CD8-positive, alpha-beta memory T cell (primary cell): Measurements from ENCODE around the gene CIDEB. TPM values are rescaled to one million over a fixed set of nuclear protein-coding genes. Genes with fewer than 3 reads are reported as not detected.
A peak's percentile ranks its signal among the peaks of the same experiment; 100 is the strongest.

ENCODE experiments used
- CTCF ChIA-PET: fragments of 350-600 bp; sonication (Branson Sonifier 250); formaldehyde crosslinking; loops from one replicate; lab custom pipeline; 2021; ENCODE audit warnings: antibody characterized with exemption; lab: Charles Lee
- POLR2A ChIA-PET: fragments of 350-600 bp; sonication (Branson Sonifier 250); formaldehyde crosslinking; loops from one replicate; lab custom pipeline; 2021; ENCODE audit warnings: antibody characterized with exemption; lab: Charles Lee
- DNase-seq, 5 donors: peaks; one replicate each; pipeline versions ENCODE4 v3.0.0 to v3.0.0-alpha.2; 2020 to 2022; ENCODE audit warnings: mixed read lengths in 1 of 5
- H3K27ac ChIP-seq: one replicate; pipeline ENCODE4 v1.7.0; 2013; ENCODE audit warnings: low read depth, mild to moderate bottlenecking, low read length, moderate library complexity
- H3K27me3 ChIP-seq: 2 replicates; pipeline ENCODE4 v1.7.0; 2013; ENCODE audit warnings: low read length, mild to moderate bottlenecking; ENCODE audit not compliant: insufficient read depth, poor library complexity, severe bottlenecking
- H3K36me3 ChIP-seq: 2 replicates; pipeline ENCODE4 v1.7.0; 2013; ENCODE audit warnings: mild to moderate bottlenecking, low read length, moderate library complexity; ENCODE audit not compliant: insufficient read depth
- H3K4me1 ChIP-seq: 2 replicates; pipeline ENCODE4 v1.7.0; 2013; ENCODE audit warnings: mild to moderate bottlenecking, low read length, moderate library complexity; ENCODE audit not compliant: insufficient read depth
- H3K4me3 ChIP-seq: 2 replicates; pipeline ENCODE4 v1.7.0; 2013; ENCODE audit warnings: mild to moderate bottlenecking, low read length
- H3K9me3 ChIP-seq: 2 replicates; pipeline ENCODE4 v1.7.0; 2013; ENCODE audit warnings: mild to moderate bottlenecking, low read length
- H3K27ac Mint-ChIP-seq, 8 donors: one replicate each; pipeline ENCODE4 v1.8.0; 2020 to 2021; ENCODE audit warnings: mixed read lengths in 8 of 8, mild to moderate bottlenecking in 6 of 8, inconsistent platforms in 3 of 8, moderate library complexity in 3 of 8
- H3K27me3 Mint-ChIP-seq, 2 donors: one replicate each; pipeline ENCODE4 v1.8.0; 2020 to 2021; ENCODE audit warnings: mixed read lengths in 2 of 2, mild to moderate bottlenecking in 1 of 2, moderate library complexity in 1 of 2
- H3K36me3 Mint-ChIP-seq, 3 donors: one replicate each; pipeline ENCODE4 v1.8.0; 2020 to 2021; ENCODE audit warnings: mixed read lengths in 3 of 3, inconsistent platforms in 1 of 3, mild to moderate bottlenecking in 1 of 3
- H3K4me1 Mint-ChIP-seq, 3 donors: one replicate each; pipeline ENCODE4 v1.8.0; 2020 to 2021; ENCODE audit warnings: mixed read lengths in 3 of 3, inconsistent platforms in 1 of 3, mild to moderate bottlenecking in 1 of 3
- H3K4me3 Mint-ChIP-seq, 7 donors: one replicate each; pipeline ENCODE4 v1.8.0; 2020 to 2021; ENCODE audit warnings: mixed read lengths in 7 of 7, mild to moderate bottlenecking in 6 of 7, moderate library complexity in 4 of 7, inconsistent platforms in 2 of 7
- H3K9me3 Mint-ChIP-seq, 5 donors: one replicate each; pipeline ENCODE4 v1.8.0; 2020 to 2022; ENCODE audit warnings: mixed read lengths in 5 of 5, mild to moderate bottlenecking in 3 of 5, moderate library complexity in 2 of 5, inconsistent platforms in 1 of 5
- polyA plus RNA-seq: library from polyadenylated mRNA; unstranded; fragments of 300-500 nt; fragmentation: Illumina TruSeq; gene quantifications from one replicate; pipeline ENCODE4 v1.2.3, GENCODE V29; 2021
- total RNA-seq, 2 experiments: library from RNA; stranded (reverse); gene quantifications; one replicate each; pipeline ENCODE4 v1.2.3, GENCODE V29; 2021

CIDEB gene
- total and polyA plus RNA-seq, 3 experiments from 2014 or later = 12.4 to 27.5 (median 12.7) TPM

GRCh38 chr14:24348186-24348585, 40.4 kb upstream of the CIDEB start:
- Mint-ChIP-seq H3K4me1 (no peaks in the 10 kb centered on the region), H3K27ac (no peak overlapping the region), H3K9me3 (no peaks in the 10 kb centered on the region), H3K4me3 (no peak overlapping the region), H3K36me3 (no peaks in the 10 kb centered on the region), H3K27me3 (peaks cover 36 to 60% of the 10 kb centered on the region in 2 donors)
- ChIA-PET CTCF (interaction anchor here (0.8 to 4.4 kb wide), 2 partner anchors 15 to 19 kb away, joined by 3 to 37 read pairs; partner anchors contain the start of gene ADCY4), POLR2A (no interaction called here)
- Histone ChIP-seq H3K36me3 (no peaks in the 10 kb centered on the region), H3K27ac (no peak overlapping the region), H3K4me1 (no peaks in the 10 kb centered on the region), H3K4me3 (no peak overlapping the region), H3K9me3 (no peaks in the 10 kb centered on the region), H3K27me3 (peaks cover 3% of the 10 kb centered on the region)
- no peak for DNase-seq

GRCh38 chr14:24347134-24347533, 39.4 kb upstream of the CIDEB start:
- Mint-ChIP-seq H3K27me3 (peaks cover 33 to 56% of the 10 kb centered on the region in 2 donors), H3K4me1 (no peaks in the 10 kb centered on the region), H3K9me3 (no peaks in the 10 kb centered on the region), H3K36me3 (no peaks in the 10 kb centered on the region), H3K4me3 (no peak overlapping the region), H3K27ac (peak overlapping the region in 1 of 8 donors; percentile 16)
- no peaks in the 10 kb centered on the region for H3K9me3 ChIP-seq
- H3K27me3 ChIP-seq = no peaks in the 10 kb centered on the region
- DNase-seq = no peak
- ChIA-PET CTCF (interaction anchor here (4.4 kb wide), 1 partner anchor 14 kb away, joined by 37 read pairs; the partner anchor contains the start of gene ADCY4), POLR2A (no interaction called here)
- H3K27ac ChIP-seq = no peak overlapping the region
- no peaks in the 10 kb centered on the region for H3K36me3 ChIP-seq
- H3K4me3 ChIP-seq = no peak overlapping the region
- no peaks in the 10 kb centered on the region for H3K4me1 ChIP-seq

GRCh38 chr14:24343795-24344660, 36.3 kb upstream of the CIDEB start:
- POLR2A ChIA-PET = interaction anchor here (0.6 kb wide), 1 partner anchor 24 kb away, joined by 7 read pairs; the partner anchor contains the start of gene NFATC4
- no peak overlapping the region for H3K27ac ChIP-seq
- no peaks in the 10 kb centered on the region for H3K27me3 ChIP-seq
- Mint-ChIP-seq H3K27ac (no peak overlapping the region), H3K4me3 (no peak overlapping the region), H3K4me1 (peaks cover 8 to 14% (median 11%) of the 10 kb centered on the region in 3 donors), H3K36me3 (peaks cover 0 to 4% (median 0%) of the 10 kb centered on the region in 3 donors), H3K9me3 (no peaks in the 10 kb centered on the region), H3K27me3 (peaks cover 12 to 32% of the 10 kb centered on the region in 2 donors)
- no peaks in the 10 kb centered on the region for H3K9me3 ChIP-seq
- CTCF ChIA-PET = interaction anchor here (1.1 to 4.4 kb wide), 3 partner anchors 10 to 93 kb away, joined by 3 to 37 read pairs (median 3); partner anchors contain the start of gene ADCY4
- no peaks in the 10 kb centered on the region for H3K36me3 ChIP-seq
- H3K4me1 ChIP-seq = peaks cover 12% of the 10 kb centered on the region
- H3K4me3 ChIP-seq = no peak overlapping the region
- no peak for DNase-seq

- H3K4me3 Mint-ChIP-seq = no peak overlapping the region
- Histone ChIP-seq H3K4me3 (no peak overlapping the region), H3K27ac (no peak overlapping the region), H3K9me3 (no peaks in the 10 kb centered on the region), H3K36me3 (no peaks in the 10 kb centered on the region), H3K27me3 (no peaks in the 10 kb centered on the region), H3K4me1 (peaks cover 23% of the 10 kb centered on the region)
- no peak overlapping the region for H3K27ac Mint-ChIP-seq
- H3K9me3 Mint-ChIP-seq = no peaks in the 10 kb centered on the region
- peaks cover 0 to 12% (median 0%) of the 10 kb centered on the region in 3 donors for H3K36me3 Mint-ChIP-seq
- H3K4me1 Mint-ChIP-seq = peaks cover 17 to 25% (median 20%) of the 10 kb centered on the region in 3 donors
- POLR2A ChIA-PET = no interaction called here
- peaks cover 12 to 32% of the 10 kb centered on the region in 2 donors for H3K27me3 Mint-ChIP-seq
- DNase-seq = no peak
- CTCF ChIA-PET = interaction anchor here (1.2 kb wide), 2 partner anchors 9 kb away, joined by 3 to 8 read pairs; no protein-coding TSS in a partner anchor
These were observed 35.1 kb upstream of the CIDEB start for GRCh38 chr14:24342889-24343288.

GRCh38 chr14:24340606-24341005, 32.8 kb upstream of the CIDEB start:
- H3K9me3 ChIP-seq = no peaks in the 10 kb centered on the region
- no peak overlapping the region for H3K27ac ChIP-seq
- ChIA-PET POLR2A (interaction anchor here (1.1 to 3.3 kb wide), 3 partner anchors 90 to 97 kb away, joined by 3 to 21 read pairs (median 3); partner anchors contain the start of genes CBLN3 and KHNYN), CTCF (interaction anchor here (0.9 to 14.0 kb wide), 4 partner anchors 12 to 98 kb away, joined by 3 to 486 read pairs (median 12); partner anchors contain the start of genes CBLN3, CIDEB, KHNYN and SDR39U1)
- Mint-ChIP-seq H3K27ac (no peak overlapping the region), H3K9me3 (no peaks in the 10 kb centered on the region), H3K36me3 (peaks cover 5 to 33% (median 5%) of the 10 kb centered on the region in 3 donors), H3K4me3 (peak overlapping the region in 4 of 7 donors; percentile 1 to 97 (median 95)), H3K4me1 (peaks cover 24 to 40% (median 37%) of the 10 kb centered on the region in 3 donors), H3K27me3 (peaks cover 15 to 23% of the 10 kb centered on the region in 2 donors)
- H3K36me3 ChIP-seq = peaks cover 10% of the 10 kb centered on the region
- no peak overlapping the region for H3K4me3 ChIP-seq
- no peak for DNase-seq
- peaks cover 23% of the 10 kb centered on the region for H3K4me1 ChIP-seq
- no peaks in the 10 kb centered on the region for H3K27me3 ChIP-seq

GRCh38 chr14:24339284-24340151, 31.7 kb upstream of the CIDEB start, which contains the start of gene RIPK3:
RIPK3 (minus strand) TSS chr14:24339991; CDS start chr14:24339826, 165 bp downstream.
- Mint-ChIP-seq H3K9me3 (no peaks in the 10 kb centered on the region), H3K27ac (peak within 1 kb of the TSS; percentile 55 to 96 (median 93)), H3K27me3 (peaks cover 15 to 19% of the 10 kb centered on the region in 2 donors), H3K4me1 (peaks cover 29 to 50% (median 43%) of the 10 kb centered on the region in 3 donors), H3K36me3 (peaks cover 5 to 33% (median 5%) of the 10 kb centered on the region in 3 donors), H3K4me3 (peak within 1 kb of the TSS; percentile 95 to 97 (median 97))
- Histone ChIP-seq H3K27ac (peak within 1 kb of the TSS; percentile 60), H3K27me3 (peaks cover 10% of the 10 kb centered on the region), H3K9me3 (no peaks in the 10 kb centered on the region), H3K4me3 (peak within 1 kb of the TSS; percentile 92), H3K4me1 (peaks cover 31% of the 10 kb centered on the region), H3K36me3 (peaks cover 10% of the 10 kb centered on the region)
- POLR2A ChIA-PET = interaction anchor here (0.6 to 3.3 kb wide), 4 partner anchors 91 to 102 kb away, joined by 3 to 21 read pairs (median 4); partner anchors contain the start of genes CBLN3 and KHNYN
- CTCF ChIA-PET = interaction anchor here (0.9 to 14.0 kb wide), 8 partner anchors 11 to 97 kb away, joined by 3 to 486 read pairs (median 3); partner anchors contain the start of genes CBLN3, CIDEB, KHNYN and LTB4R
- peak; percentile 50 to 75 (median 57) for DNase-seq

- no peak for DNase-seq
- Histone ChIP-seq H3K36me3 (peaks cover 10% of the 10 kb centered on the region), H3K27me3 (peaks cover 16% of the 10 kb centered on the region), H3K9me3 (no peaks in the 10 kb centered on the region), H3K4me1 (peaks cover 38% of the 10 kb centered on the region), H3K27ac (no peak overlapping the region), H3K4me3 (peak overlapping the region; percentile 92)
- POLR2A ChIA-PET = interaction anchor here (0.7 to 3.3 kb wide), 2 partner anchors 92 to 103 kb away, joined by 3 to 21 read pairs; partner anchors contain the start of genes CBLN3 and KHNYN
- H3K27me3 Mint-ChIP-seq = peaks cover 17 to 23% of the 10 kb centered on the region in 2 donors
- H3K27ac Mint-ChIP-seq = peak overlapping the region in 5 of 8 donors; percentile 11 to 96 (median 50)
- CTCF ChIA-PET = interaction anchor here (1.3 to 14.0 kb wide), 6 partner anchors 13 to 96 kb away, joined by 3 to 486 read pairs (median 5); partner anchors contain the start of genes CBLN3, CIDEB, KHNYN and LTB4R2
- peaks cover 32 to 56% (median 49%) of the 10 kb centered on the region in 3 donors for H3K4me1 Mint-ChIP-seq
- H3K4me3 Mint-ChIP-seq = peak overlapping the region; percentile 95 to 97 (median 97)
- H3K9me3 Mint-ChIP-seq = no peaks in the 10 kb centered on the region
- peaks cover 5 to 33% (median 5%) of the 10 kb centered on the region in 3 donors for H3K36me3 Mint-ChIP-seq
These were observed 31.1 kb upstream of the CIDEB start for GRCh38 chr14:24338843-24339242.
